Measurements from ENCODE around the gene GNG2.

Gene GNG2

GRCh38 chr14:51998348-51998747 lies 137.9 kb downstream of the GNG2 start:
- no peak for DNase-seq (ENCODE audit: low spot score)

- no peak for DNase-seq (ENCODE audit: low spot score)
Observed at GRCh38 chr14:51999084-51999483, 138.7 kb downstream of the GNG2 start.

- DNase-seq (ENCODE audit: low spot score) = no peak
Observed at GRCh38 chr14:52000019-52000582, 139.7 kb downstream of the GNG2 start.

GRCh38 chr14:52000696-52001095 lies 140.3 kb downstream of the GNG2 start:
- no peak for DNase-seq (ENCODE audit: low spot score)

- no peak for DNase-seq (ENCODE audit: low spot score)
Observed at GRCh38 chr14:52002542-52002941, 142.1 kb downstream of the GNG2 start.

- DNase-seq (ENCODE audit: low spot score) = no peak
Observed at GRCh38 chr14:52003324-52003723, 142.9 kb downstream of the GNG2 start.

GRCh38 chr14:52005625-52006024 lies 145.2 kb downstream of the GNG2 start:
- DNase-seq (ENCODE audit: low spot score) = no peak

- no peak for DNase-seq (ENCODE audit: low spot score)
Observed at GRCh38 chr14:52006361-52006760, 145.9 kb downstream of the GNG2 start.

GRCh38 chr14:52007211-52007610 lies 146.8 kb downstream of the GNG2 start:
- no peak for DNase-seq (ENCODE audit: low spot score)

GRCh38 chr14:52007637-52008036 lies 147.2 kb downstream of the GNG2 start:
- no peak for DNase-seq (ENCODE audit: low spot score)

GRCh38 chr14:52008136-52008535 lies 147.7 kb downstream of the GNG2 start:
- no peak for DNase-seq (ENCODE audit: low spot score)

GRCh38 chr14:52010173-52010693 lies 149.8 kb downstream of the GNG2 start:
- no peak for DNase-seq (ENCODE audit: low spot score)

GRCh38 chr14:52011523-52011922 lies 151.1 kb downstream of the GNG2 start:
- no peak for DNase-seq (ENCODE audit: low spot score)

GRCh38 chr14:52012635-52013034 lies 152.2 kb downstream of the GNG2 start:
- DNase-seq (ENCODE audit: low spot score) = peak; percentile 30

GRCh38 chr14:52013984-52014600 lies 153.7 kb downstream of the GNG2 start:
- DNase-seq (ENCODE audit: low spot score) = no peak

GRCh38 chr14:52014601-52015267 lies 154.3 kb downstream of the GNG2 start:
- no peak for DNase-seq (ENCODE audit: low spot score)

GRCh38 chr14:52015411-52016030 lies 155.1 kb downstream of the GNG2 start:
- peak; percentile 21 for DNase-seq (ENCODE audit: low spot score)

- DNase-seq (ENCODE audit: low spot score) = peak; percentile 70
Observed at GRCh38 chr14:52018252-52018651, 157.8 kb downstream of the GNG2 start.

- no peak for DNase-seq (ENCODE audit: low spot score)
Observed at GRCh38 chr14:52018970-52019369, 158.6 kb downstream of the GNG2 start.

Data from AG20443 (cell line).